A673 (cell line): Measurements from ENCODE around the gene NLK.

Experiments used
- EZH2 ChIP-seq: fragments of 200-600 bp; sonication (generic); IDR thresholded peaks from 2 replicates; pipeline ENCODE4 v1.6.1; 2017; ENCODE audit warnings: borderline replicate concordance, low read depth, mild to moderate bottlenecking, mixed read lengths, antibody characterized with exemption, low read length; ENCODE audit not compliant: poor library complexity, severe bottlenecking
- TF ChIP-seq, protein P1 (sequence below): fragments of 300-800, 200-600 bp; sonication (generic); conservative IDR thresholded peaks from 2 replicates; pipeline ENCODE4 v1.5.1; 2017; ENCODE audit warnings: low read depth, mild to moderate bottlenecking, antibody characterized with exemption, low read length, moderate library complexity, mixed read lengths

DNA sequence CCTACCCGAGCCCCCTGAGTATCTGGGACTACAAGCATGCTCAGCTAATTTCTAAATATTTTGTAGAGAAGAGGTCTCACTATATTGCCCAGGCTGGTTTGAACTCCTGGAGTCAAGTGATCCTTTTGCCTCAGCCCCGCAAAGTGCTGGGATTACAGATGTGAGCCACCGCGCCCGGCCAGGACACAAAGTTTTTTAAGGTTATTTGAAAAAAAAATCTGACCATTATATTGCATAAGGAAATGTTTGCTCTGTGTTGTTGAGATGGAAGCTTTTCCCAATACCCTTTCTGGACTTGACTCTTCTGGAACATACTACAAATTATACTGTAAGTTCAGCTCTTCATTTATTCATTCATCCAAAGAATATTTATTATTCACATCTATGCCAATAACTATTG, 143.2 kb downstream of the NLK start:
- no peak for TF ChIP-seq EZH2
- TF ChIP-seq, protein P1, sequence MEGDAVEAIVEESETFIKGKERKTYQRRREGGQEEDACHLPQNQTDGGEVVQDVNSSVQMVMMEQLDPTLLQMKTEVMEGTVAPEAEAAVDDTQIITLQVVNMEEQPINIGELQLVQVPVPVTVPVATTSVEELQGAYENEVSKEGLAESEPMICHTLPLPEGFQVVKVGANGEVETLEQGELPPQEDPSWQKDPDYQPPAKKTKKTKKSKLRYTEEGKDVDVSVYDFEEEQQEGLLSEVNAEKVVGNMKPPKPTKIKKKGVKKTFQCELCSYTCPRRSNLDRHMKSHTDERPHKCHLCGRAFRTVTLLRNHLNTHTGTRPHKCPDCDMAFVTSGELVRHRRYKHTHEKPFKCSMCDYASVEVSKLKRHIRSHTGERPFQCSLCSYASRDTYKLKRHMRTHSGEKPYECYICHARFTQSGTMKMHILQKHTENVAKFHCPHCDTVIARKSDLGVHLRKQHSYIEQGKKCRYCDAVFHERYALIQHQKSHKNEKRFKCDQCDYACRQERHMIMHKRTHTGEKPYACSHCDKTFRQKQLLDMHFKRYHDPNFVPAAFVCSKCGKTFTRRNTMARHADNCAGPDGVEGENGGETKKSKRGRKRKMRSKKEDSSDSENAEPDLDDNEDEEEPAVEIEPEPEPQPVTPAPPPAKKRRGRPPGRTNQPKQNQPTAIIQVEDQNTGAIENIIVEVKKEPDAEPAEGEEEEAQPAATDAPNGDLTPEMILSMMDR, result no peak
